ENCODE measurements around the gene ADAMTS17. TPM values are rescaled to one million over a fixed set of nuclear protein-coding genes. Genes with fewer than 3 reads are reported as not detected.
"Not testable (repeated sequence)": the region's sequence is repeated elsewhere in the genome, so short reads cannot be mapped to it uniquely, and the experiment has no call there.

The ADAMTS17 gene
- total RNA-seq, 1 donor from 2014 or later, result 3.4 TPM

- Mint-ChIP-seq H3K9me3 (ENCODE audit: low read depth) (peaks cover 7% of the 10 kb centered on the region), H3K36me3 (ENCODE audit: low read depth) (no peaks in the 10 kb centered on the region), H3K27ac (ENCODE audit: unreplicated experiment) (no peak overlapping the region), H3K27me3 (ENCODE audit: low read depth) (peaks cover 7% of the 10 kb centered on the region), H3K4me3 (ENCODE audit: unreplicated experiment) (no peak overlapping the region), H3K4me1 (ENCODE audit: low read depth) (peaks cover 10% of the 10 kb centered on the region)
- DNase-seq (ENCODE audit: low spot score), result no peak
- no peak for TF ChIP-seq CTCF (IDR thresholded peaks at IDR 0.05)
Observed at GRCh38 chr15:99932676-99933402, 408.9 kb downstream of the ADAMTS17 start.

- no peaks in the 10 kb centered on the region for H3K36me3 Mint-ChIP-seq (ENCODE audit: low read depth)
- TF ChIP-seq CTCF (IDR thresholded peaks at IDR 0.05), result no peak
- H3K27ac Mint-ChIP-seq (ENCODE audit: unreplicated experiment), result no peak overlapping the region
- peaks cover 7% of the 10 kb centered on the region for H3K27me3 Mint-ChIP-seq (ENCODE audit: low read depth)
- H3K4me3 Mint-ChIP-seq (ENCODE audit: unreplicated experiment), result no peak overlapping the region
- no peak for DNase-seq (ENCODE audit: low spot score)
- H3K4me1 Mint-ChIP-seq (ENCODE audit: low read depth), result peaks cover 10% of the 10 kb centered on the region
- peaks cover 6% of the 10 kb centered on the region for H3K9me3 Mint-ChIP-seq (ENCODE audit: low read depth)
Observed at GRCh38 chr15:99931703-99932603, 409.8 kb downstream of the ADAMTS17 start.

GRCh38 chr15:99930696-99931095 lies 411.1 kb downstream of the ADAMTS17 start:
- TF ChIP-seq CTCF (IDR thresholded peaks at IDR 0.05), result no peak
- Mint-ChIP-seq H3K27ac (ENCODE audit: unreplicated experiment) (no peak overlapping the region), H3K4me3 (ENCODE audit: unreplicated experiment) (no peak overlapping the region), H3K4me1 (ENCODE audit: low read depth) (peaks cover 10% of the 10 kb centered on the region), H3K36me3 (ENCODE audit: low read depth) (no peaks in the 10 kb centered on the region), H3K27me3 (ENCODE audit: low read depth) (peaks cover 7% of the 10 kb centered on the region), H3K9me3 (ENCODE audit: low read depth) (peaks cover 6% of the 10 kb centered on the region)
- no peak for DNase-seq (ENCODE audit: low spot score)

- Mint-ChIP-seq H3K36me3 (ENCODE audit: low read depth) (no peaks in the 10 kb centered on the region), H3K4me3 (ENCODE audit: unreplicated experiment) (no peak overlapping the region), H3K27ac (ENCODE audit: unreplicated experiment) (no peak overlapping the region), H3K9me3 (ENCODE audit: low read depth) (no peaks in the 10 kb centered on the region), H3K4me1 (ENCODE audit: low read depth) (peaks cover 10% of the 10 kb centered on the region), H3K27me3 (ENCODE audit: low read depth) (peaks cover 2% of the 10 kb centered on the region)
- TF ChIP-seq CTCF (IDR thresholded peaks at IDR 0.05), result no peak
- DNase-seq (ENCODE audit: low spot score), result peak; percentile 76
Observed at GRCh38 chr15:99929266-99929665, 412.5 kb downstream of the ADAMTS17 start.

GRCh38 chr15:99928429-99928981 lies 413.3 kb downstream of the ADAMTS17 start:
- peak; percentile 81 for TF ChIP-seq CTCF (IDR thresholded peaks at IDR 0.05)
- peak; percentile 89 for DNase-seq (ENCODE audit: low spot score)
- peaks cover 8% of the 10 kb centered on the region for H3K27me3 Mint-ChIP-seq (ENCODE audit: low read depth)
- H3K4me1 Mint-ChIP-seq (ENCODE audit: low read depth), result peaks cover 10% of the 10 kb centered on the region
- peak overlapping the region; percentile 69 for H3K4me3 Mint-ChIP-seq (ENCODE audit: unreplicated experiment)
- no peaks in the 10 kb centered on the region for H3K9me3 Mint-ChIP-seq (ENCODE audit: low read depth)
- peak overlapping the region; percentile 51 for H3K27ac Mint-ChIP-seq (ENCODE audit: unreplicated experiment)
- H3K36me3 Mint-ChIP-seq (ENCODE audit: low read depth), result no peaks in the 10 kb centered on the region

- H3K9me3 Mint-ChIP-seq (ENCODE audit: low read depth); H3K36me3 Mint-ChIP-seq (ENCODE audit: low read depth); DNase-seq (ENCODE audit: low spot score); H3K27ac Mint-ChIP-seq (ENCODE audit: unreplicated experiment); H3K4me3 Mint-ChIP-seq (ENCODE audit: unreplicated experiment); H3K4me1 Mint-ChIP-seq (ENCODE audit: low read depth): not testable (repeated sequence)
- peaks cover 18% of the 10 kb centered on the region for H3K27me3 Mint-ChIP-seq (ENCODE audit: low read depth)
Observed at GRCh38 chr15:99926532-99926931, 415.2 kb downstream of the ADAMTS17 start.
